Forelimb muscle (tissue), 1 donor: ENCODE measurements around the gene GABRG3. TPM values are rescaled to one million over a fixed set of nuclear protein-coding genes. Genes with fewer than 3 reads are reported as not detected.
A peak's percentile ranks its signal among the peaks of the same experiment; 100 is the strongest.

Experiments used
- DNase-seq: peaks from one replicate; pipeline ENCODE4 v3.0.0-alpha.2; 2013; ENCODE audit warnings: low read depth
- polyA plus RNA-seq: library from polyadenylated mRNA; unstranded; fragments of 120-200 nt; gene quantifications from one replicate; pipeline ENCODE4 v1.2.1, GENCODE V29; 2013; ENCODE audit not compliant: insufficient read length

GABRG3 gene
- polyA plus RNA-seq, 1 donor = 0.22 TPM

DNA sequence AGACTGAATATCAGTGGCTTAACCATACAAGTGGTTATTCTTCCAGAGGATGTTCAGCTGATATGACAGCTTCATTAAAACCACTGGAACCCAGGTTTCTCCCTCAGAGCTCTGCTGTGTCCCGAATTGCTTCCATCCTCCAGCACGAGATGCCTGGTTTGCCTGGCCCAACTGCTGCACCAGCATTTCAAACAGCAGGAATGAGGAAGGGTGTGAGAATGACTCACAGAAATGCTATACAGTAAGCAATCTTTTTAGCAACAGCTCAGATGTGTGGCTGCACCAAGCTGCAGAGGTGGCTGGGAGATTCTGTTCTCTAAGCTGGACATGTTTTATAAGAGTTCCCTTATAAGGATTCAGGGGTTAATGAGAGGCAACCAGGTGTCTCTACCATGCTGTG is 271.0 kb downstream of the GABRG3 start:
- DNase-seq = no peak

DNA sequence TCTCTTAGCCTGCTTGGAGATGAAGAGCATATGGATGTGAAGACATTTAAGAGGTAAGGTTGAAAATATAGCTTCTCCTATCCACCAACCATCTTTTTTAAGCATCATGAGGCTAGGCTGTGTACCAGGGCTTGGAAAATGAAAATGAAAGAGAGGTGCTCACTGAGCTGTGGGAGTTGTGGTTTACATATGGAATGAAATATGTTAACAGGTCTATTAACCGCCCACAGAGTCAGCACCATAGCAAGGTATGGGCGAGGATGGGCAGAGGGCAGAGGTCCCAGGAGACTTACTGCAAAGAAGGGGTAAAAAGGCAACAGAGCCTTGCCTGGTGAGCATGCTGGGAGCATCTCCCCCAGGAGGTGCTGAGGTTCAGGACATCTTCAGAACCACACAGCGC is 273.1 kb downstream of the GABRG3 start:
- DNase-seq = no peak

DNA sequence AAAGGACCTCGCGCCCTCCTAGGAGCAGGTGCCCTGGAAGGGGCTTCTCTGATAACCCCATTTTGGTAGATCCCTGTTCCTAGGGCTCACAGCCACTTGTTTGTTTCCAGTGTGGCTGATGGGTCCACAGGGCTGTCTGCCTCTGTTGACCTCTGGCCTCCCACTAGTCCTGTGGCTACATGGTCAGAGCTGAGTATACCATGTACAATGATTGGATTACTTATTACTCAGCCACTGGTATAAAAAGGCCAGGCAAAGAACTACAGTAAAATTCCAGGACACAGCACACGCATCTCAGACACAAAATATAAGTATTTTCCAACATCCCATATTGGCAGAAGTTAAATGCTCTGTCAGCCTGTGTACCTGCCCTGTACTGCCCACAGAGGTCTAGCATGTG is 277.3 kb downstream of the GABRG3 start:
- no peak for DNase-seq

DNA sequence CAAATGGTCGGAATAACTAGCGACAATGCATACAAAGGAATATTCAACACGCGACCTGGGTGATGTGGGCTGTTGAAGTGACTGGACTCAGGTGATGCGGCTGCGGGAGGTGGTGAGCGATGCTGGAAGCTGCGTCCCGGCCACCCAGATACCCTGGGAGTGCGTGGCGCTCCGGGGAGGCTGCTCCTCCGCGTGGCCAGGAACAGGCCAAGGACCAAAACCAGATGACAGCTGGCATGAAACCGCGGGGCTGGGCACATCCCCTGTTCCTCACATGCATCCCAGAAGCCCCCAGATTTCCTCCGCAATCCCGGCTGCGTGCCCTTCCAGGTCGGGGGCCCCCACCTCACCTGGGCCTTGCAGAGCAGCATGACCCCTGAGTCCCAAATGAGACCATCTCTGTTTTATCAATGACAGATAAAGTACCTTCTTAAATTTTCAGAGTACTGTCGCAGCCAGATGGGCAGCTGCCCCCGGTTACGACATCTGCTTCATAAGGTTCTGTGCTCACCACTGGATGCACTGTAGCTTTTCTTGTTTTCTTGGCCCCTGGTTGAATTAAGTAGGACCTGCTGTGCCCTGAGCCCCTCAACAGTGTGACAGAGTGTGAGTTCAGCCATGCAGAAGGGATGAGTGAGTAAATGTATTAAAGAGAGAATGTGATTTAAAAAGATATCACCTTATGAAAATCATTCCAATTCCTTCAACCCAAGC is 278.2 kb downstream of the GABRG3 start:
- DNase-seq = no peak

DNA sequence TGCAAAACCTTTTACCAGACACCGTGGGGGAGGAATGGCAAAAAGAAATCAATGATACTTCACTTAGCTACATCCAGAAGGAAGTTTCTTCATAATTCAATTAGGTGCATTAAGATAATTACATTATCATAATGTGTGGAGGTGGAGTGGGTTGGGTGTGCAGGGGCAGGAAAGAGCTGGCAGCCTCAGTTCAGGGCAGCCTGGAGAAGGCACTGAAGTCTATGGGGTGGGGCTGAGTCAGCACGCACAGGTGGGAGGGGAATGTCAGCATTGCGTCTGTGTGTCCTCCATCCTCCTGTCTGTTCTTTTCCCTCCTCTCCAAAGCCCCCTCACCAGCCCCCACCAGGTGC is 278.8 kb downstream of the GABRG3 start:
- no peak for DNase-seq

DNA sequence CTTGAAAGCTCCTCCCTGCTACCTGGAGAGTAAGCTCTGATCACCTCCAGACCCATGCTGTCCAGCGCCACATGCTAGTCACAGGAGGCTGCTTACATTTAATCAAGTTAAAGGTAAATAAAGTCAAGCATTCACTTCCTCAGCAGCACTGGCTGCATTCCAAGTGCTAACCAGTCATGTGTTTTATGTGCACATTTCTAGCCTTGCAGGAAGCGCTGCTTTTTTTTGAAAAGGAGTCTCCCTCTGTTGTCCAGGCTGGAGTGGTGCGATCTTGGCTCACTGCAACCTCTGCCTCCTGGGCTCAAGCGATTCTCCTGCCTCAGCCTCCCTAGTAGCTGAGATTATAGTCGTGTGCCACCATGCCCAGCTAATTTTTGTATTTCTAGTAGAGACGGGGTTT is 279.2 kb downstream of the GABRG3 start:
- no peak for DNase-seq

DNA sequence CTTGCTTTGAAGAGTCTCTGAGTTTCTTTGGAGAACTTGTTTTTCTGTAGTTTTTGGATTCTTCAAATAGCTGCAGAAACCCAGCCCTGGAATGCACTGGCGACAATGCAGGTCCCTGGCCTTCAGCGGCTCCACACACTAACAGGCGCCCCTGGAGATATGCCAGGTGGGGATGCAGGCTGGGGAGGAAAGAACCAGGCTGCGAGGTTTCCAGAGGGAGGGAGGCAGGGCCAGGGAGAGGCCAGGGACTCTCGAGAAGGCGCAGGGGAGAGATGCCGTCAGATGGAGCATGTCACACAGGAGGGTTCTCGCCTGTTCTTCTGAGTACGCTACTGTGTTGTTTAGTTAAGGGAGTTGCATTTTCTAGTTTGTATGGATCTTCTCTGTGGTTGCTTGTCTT is 283.1 kb downstream of the GABRG3 start:
- no peak for DNase-seq

DNA sequence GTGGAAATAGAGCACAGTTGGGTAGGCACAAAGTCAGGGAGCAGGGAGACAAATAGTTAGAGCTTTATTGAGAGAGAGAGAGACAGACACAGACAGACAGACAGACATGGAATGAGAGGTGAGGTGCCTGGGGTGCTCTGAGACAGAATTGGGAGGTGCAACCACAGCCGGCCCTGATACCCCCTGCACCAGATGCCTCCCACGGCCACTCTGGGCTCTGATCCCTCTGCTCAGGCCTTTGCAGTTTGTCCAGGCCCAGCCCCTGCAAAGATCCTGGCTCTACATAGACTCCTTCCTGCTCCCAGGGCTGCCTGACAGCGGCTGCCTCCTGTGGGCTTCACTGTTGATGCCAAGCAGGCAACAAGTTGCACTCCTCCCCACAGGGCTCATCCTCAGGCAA is 283.8 kb downstream of the GABRG3 start:
- DNase-seq = no peak

DNA sequence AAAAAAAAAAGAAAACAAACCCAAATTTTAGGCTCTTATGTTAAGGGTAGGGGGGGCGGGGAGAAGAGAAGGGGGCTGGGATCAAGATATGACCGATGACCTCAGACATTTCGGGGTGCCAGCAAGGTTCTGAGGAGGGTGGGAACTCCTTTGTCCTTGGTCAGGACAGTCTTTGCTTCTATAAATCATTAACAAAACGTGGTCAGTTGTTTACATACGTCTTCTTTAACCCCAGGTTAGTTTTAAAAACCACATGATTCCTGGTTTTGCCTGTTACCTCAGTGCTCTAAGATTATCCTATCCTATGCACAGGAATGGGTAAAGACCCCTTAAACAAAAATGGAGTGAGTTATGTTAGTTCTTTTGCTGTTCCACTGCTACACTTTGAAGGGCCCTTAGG is 285.5 kb downstream of the GABRG3 start:
- DNase-seq = no peak

DNA sequence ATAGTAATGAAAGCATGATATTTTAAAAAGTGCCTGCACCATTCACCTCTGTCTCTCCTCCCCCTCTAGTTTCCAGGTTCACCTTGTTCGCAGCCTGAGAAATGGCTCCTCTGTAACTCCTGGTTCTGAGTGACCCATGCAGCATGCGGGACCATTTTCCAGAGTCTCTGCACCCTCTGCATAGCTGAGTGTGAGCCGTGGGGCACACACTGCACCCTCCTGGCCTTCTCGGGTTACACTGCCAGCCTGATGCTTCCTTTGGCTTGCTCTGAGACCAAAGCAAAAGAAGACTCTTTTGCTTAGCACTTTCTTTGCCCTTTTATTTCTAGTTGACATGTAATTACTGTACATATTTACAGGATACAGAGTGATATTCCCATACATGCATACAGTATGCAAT is 287.3 kb downstream of the GABRG3 start:
- DNase-seq = no peak

DNA sequence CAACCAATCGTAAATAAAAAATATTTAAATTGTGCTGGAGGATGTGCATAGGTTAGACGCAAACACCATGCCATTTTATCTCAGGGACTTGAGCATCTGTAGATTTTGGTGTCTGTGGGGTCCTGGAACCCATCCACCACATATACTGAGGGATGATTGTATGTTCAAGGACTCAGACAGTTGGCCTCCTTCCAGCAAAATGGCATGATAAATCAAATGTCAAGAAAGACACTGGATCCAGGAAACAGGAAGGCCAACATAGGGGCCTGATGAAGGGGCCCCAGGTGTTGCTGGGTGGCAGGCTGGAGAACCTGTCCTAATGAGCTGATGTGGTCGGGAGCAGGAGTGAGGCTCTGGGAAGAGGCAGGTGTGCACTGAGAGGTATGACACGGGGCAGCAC is 289.5 kb downstream of the GABRG3 start:
- no peak for DNase-seq

DNA sequence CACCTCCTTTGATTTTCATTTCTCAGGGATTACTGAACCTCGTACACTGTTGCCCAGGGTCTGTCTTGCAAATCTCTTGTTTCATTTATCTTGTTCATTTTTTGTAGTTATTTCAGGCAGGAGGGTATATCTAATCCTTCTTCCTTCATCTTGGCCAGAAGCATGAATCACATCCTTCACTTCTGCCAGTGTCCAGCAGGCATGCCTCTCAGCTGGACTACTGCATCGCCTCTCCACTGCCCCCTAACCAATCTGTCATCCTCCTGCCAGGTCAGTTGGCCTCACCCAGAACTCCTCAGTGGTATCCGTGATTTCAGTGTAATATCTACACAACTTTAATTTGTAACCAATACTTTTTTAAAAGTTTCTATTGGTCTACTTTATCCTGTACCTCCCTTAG is 297.9 kb downstream of the GABRG3 start:
- no peak for DNase-seq

DNA sequence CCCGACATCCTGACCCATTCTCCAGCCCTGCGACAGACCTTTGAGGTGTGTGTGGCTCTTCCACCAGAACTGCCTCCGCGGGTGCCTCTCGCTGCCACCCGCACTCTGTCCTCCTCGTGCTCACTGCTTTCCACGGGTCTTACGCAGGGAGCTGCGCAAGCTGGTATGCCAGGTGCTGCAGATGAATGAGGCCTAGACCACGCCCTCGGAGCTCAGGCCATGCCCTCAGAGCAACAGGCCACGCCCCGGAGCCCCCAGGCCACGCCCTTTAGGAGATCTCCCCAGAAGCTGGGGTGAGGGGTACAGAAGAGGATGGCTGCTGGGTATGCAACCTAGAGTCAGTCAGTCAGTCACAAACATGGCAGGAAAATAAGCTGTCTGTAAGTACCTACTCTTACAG is 300.3 kb downstream of the GABRG3 start:
- DNase-seq = no peak

DNA sequence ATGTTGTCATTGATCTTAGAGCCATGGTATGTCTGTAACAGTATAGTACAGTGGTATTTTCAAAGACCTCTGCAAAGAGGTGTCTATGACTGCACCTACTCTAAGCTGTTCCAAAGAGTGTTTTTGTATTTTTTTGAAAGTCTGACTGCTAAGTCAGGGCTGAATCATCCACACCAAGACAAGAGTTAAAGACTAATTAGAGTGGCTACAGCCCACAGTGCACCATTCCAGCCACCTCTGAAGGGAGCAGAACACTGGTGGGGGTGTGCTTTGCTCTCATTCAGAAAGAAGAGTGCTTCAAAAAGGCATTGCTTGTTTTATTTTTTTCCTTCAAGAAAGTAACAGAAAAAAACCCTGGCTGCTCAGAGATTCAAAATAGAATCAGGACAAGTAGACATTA is 301.4 kb downstream of the GABRG3 start:
- DNase-seq = no peak

DNA sequence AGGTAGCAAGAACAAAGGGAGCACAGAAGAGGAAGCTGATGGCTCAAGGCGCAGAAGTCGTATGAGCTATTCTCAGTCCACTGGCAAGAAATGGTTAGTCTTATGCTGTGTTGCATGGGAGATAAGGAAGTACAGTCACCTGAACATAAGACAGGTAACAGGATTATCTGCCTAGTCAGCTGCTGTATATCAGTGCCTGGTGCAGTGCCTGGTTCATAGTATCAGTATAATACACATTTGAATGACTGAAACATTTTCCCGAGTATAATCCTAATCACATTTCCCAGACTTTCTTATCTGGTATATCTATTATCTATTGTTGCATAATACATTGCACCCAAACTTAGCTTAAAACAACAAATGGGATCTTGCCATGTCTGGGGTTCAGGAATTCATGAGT is 302.5 kb downstream of the GABRG3 start:
- DNase-seq = no peak

DNA sequence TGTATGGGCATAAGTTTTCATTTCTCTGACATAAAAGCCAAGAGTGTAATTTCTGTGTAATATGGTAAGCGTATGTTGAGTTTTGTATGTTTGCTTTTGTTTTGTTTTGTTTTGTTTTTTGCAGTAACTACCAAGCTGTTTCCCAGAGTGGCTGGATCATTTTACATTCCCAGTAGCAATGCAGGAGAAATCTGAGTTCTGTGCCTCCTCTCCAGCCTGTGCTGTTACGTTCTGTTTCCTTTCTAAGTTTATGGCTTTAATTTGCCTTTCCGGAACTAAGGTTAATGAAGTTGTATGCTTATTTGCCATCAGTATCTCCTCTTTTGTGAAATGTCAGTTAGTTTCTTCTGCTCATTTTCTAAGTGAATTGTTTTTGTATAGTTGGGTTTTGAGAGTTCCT is 307.8 kb downstream of the GABRG3 start:
- peak; percentile 6 for DNase-seq

DNA sequence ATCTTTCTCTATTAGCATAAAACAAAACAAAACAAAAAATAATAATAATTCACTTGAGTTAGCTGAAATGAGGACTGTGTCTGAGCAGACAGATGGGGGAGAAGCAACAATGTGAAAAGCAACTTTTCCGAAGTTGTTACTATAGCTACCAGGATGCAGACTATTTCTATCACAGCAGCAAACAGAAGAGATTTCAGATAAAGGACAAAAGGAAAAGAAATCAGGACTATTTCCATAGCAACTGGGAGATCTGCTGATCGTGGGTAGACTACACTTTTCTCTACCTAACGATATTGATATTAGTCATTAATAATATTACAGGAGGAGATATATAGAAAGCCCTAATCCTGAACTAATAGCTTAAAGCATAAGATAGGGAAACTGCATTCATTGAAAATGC is 321.7 kb downstream of the GABRG3 start:
- DNase-seq = no peak

DNA sequence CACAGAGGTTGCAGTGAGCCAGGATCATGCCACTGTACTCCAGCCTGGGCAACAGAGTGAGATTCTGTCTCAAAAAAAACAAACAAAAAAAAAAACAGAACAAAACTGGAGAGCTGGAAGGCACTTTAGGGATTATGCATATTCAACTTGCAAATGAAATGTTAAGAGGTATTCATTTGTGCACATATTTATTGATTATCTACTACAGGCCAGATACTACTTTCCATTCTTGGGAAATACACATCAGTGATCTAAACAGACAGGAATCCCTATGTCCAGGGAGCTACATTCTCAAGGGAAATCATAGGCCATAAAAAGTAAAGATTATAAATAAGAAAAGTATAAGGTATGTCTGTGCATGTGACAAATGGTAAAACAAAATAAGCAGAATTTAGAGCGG is 322.6 kb downstream of the GABRG3 start:
- DNase-seq = no peak

DNA sequence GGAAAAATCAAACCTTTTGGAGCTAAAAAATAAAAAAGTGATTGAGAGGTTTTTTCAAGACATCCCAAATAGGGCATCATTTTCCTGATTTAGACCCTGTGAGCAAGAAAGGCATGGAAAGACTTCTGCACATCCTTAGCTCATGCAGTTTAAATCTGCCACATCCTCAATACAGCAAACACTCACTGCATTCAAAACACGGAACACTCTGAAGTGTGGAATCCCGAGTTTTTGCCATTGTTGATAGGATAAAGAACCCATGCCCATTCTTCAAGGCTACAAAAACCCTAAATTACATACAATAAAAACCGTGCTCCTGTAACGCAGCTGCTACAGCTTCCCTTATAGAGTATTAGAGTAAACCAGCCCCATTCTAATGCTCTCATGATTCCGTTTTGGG is 346.8 kb downstream of the GABRG3 start:
- no peak for DNase-seq

DNA sequence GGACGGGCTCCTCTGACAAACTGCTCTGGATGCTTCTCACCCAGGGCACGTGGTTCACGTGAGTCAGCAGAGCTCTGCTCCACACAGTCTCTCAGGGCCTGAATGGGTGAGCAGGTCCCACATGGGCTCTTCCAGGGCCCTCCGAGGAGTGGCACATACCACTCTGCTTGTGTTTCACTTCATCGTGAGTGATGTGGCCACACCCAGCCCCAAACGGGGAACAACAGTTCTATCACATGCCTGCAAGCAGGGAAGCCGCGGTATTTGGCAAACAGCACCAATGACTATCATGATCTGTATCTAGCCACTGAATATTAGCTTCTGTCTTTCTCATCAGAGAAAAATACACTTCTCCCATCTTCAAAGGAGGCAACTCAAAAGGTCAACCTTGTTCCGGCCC is 352.8 kb downstream of the GABRG3 start:
- DNase-seq = no peak

DNA sequence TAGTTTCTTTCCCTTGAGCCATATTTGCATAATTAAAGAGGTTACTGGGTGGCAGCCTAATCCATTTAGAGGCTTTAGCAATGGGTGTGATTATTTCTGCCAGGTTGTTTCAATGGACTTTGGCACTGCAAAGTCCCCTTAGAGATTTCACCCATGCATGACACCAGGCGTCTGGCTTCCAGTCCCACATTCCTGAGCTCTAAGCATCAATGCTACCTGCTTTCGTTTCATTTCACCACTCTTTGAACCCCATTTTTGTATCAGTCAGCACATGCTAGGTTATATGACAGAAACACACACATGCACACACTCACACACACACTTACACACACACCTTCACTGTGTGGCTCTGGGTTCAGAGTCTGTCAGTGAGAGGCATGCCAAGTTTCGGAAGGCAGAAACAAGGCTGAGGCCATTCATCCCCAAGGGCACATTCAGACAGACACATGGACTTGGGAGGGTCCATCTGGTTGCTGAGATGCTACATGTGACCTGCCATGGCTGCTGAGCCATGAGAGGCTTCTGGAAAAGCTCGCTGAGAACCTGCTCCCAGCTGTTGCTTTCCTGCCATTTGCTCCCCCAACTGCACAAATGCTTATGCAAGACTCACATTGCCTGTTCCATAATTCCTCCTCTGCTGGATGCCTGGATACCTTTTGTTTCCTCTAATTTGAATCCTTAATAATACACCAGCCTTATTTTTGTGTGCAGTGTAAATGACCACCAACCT is 354.1 kb downstream of the GABRG3 start:
- no peak for DNase-seq

DNA sequence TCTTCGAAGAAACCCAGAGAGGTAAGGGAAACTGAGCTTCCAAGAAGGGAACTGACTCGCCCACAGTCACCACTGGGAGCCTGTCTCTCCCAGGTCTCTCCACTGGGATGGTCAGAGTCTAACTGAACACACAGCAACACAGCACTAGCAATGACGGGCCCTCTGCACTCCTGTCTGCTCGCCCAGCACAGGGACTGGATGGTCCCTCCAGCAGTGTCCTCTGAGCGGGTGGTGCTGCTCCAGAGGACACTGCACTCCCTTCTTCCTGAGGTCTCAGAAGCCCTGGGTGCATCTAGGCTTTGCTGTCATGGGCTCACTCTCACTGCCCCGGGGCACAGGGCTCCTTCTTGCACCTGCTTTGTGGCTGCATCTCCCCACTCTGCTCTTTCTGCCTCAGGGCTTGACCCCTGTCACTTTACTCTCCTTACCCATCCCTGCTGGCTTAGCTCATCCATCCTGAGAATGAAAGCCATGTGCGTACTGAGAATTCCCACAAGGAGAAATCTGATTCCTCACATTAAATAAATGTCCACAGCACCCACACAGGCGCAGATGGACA is 356.6 kb downstream of the GABRG3 start:
- DNase-seq = no peak

DNA sequence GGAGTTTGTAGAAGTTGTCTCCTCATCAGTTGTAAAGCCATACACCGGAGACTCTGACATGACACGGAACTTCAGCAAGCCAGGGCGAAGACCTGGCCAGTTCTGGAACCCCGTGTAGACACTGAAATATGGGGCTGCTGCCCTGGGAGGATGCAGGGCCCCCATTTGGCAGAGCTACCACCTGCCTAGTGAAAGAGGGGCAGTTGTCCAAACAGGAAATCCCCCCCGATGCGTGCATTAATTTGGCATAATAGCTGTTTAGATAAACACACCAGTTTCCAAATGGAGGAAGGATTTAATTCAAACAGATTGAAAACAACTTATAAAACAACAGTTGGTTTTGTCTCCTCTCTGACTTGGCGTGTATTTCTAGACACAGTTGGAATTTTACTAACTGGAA is 357.2 kb downstream of the GABRG3 start:
- DNase-seq = no peak

DNA sequence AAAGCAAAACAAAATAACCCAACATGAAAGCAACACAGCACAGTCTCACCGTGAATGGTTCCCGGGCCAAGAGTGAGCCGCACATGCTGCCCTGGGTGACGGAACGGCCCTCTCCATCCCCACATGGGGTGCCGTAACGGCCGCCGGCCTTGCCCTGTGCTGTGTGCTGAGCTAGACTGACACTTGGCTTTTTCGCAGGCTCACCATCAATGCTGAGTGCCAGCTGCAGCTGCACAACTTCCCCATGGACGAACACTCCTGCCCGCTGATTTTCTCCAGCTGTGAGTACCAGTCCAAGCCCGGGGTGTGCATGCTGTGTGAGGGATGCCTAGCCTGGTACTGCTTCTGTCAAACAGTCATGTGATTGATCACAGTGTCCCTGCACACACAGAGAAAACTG is 357.6 kb downstream of the GABRG3 start:
- DNase-seq = no peak
